ENCODE measurements around the gene PEX26.
"Not testable (repeated sequence)": the region's sequence is repeated elsewhere in the genome, so short reads cannot be mapped to it uniquely, and the experiment has no call there.

The PEX26 gene

GRCh38 chr22:18115906-18116371 lies 38.1 kb downstream of the PEX26 start:
- DNase-seq: no peak

- DNase-seq: no peak
Measured at GRCh38 chr22:18116634-18117033, 38.8 kb downstream of the PEX26 start.

GRCh38 chr22:18118345-18118915 lies 40.6 kb downstream of the PEX26 start:
- no peak for DNase-seq

- DNase-seq: no peak
Measured at GRCh38 chr22:18119409-18120110, 41.8 kb downstream of the PEX26 start.

- no peak for DNase-seq
Measured at GRCh38 chr22:18120857-18121256, 43.1 kb downstream of the PEX26 start.

GRCh38 chr22:18121506-18121905 lies 43.7 kb downstream of the PEX26 start:
- no peak for DNase-seq

- no peak for DNase-seq
Measured at GRCh38 chr22:18121954-18122554, 44.3 kb downstream of the PEX26 start.

GRCh38 chr22:18123476-18124025 lies 45.8 kb downstream of the PEX26 start:
- DNase-seq: not testable (repeated sequence)

- DNase-seq: no peak
Measured at GRCh38 chr22:18126606-18127005, 48.8 kb downstream of the PEX26 start.

- DNase-seq: no peak
Measured at GRCh38 chr22:18130018-18130417, 52.2 kb downstream of the PEX26 start.

- no peak for DNase-seq
Measured at GRCh38 chr22:18130699-18131429, 53.1 kb downstream of the PEX26 start.

- DNase-seq: no peak
Measured at GRCh38 chr22:18133452-18133851, 55.7 kb downstream of the PEX26 start.

GRCh38 chr22:18136563-18137320 lies 59.0 kb downstream of the PEX26 start:
- no peak for DNase-seq

GRCh38 chr22:18141004-18141403 lies 63.2 kb downstream of the PEX26 start:
- not testable (repeated sequence) for DNase-seq

- no peak for DNase-seq
Measured at GRCh38 chr22:18144105-18144504, 66.3 kb downstream of the PEX26 start.

GRCh38 chr22:18145676-18146388 lies 68.0 kb downstream of the PEX26 start:
- no peak for DNase-seq

GRCh38 chr22:18146389-18146753 lies 68.6 kb downstream of the PEX26 start:
- no peak for DNase-seq

- no peak for DNase-seq
Measured at GRCh38 chr22:18147791-18148190, 70.0 kb downstream of the PEX26 start.

- no peak for DNase-seq
Measured at GRCh38 chr22:18148293-18148965, 70.6 kb downstream of the PEX26 start.

- DNase-seq: no peak
Measured at GRCh38 chr22:18152519-18152918, 74.7 kb downstream of the PEX26 start.

All from amygdala (tissue), 56 donors.